Measurements from ENCODE around the gene MTNR1A. TPM values are rescaled to one million over a fixed set of nuclear protein-coding genes. Genes with fewer than 3 reads are reported as not detected.

The MTNR1A gene
- total RNA-seq, 1 donor from 2014 or later, result 0.98 TPM

DNA sequence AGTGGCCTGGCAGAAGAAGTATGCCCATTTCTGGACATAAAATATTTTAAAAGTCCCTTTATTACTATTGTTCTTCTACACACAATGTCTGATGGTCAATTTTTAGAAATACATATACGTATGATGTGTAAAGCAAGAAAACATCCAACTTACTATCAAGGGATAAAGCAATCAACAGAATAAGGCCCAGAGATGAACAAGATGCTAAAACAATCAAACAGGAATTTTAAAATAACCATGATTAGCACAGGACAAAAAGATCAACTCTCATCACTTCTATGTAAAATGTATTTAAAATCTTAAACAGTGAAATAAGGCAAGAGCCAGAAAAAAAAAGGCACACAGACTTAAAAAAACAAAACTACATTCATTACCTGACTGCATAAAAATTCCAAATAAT is 60.9 kb downstream of the MTNR1A start:
- no peaks in the 10 kb centered on the region for H3K27me3 Mint-ChIP-seq (ENCODE audit: low read depth)
- TF ChIP-seq, protein P1, sequence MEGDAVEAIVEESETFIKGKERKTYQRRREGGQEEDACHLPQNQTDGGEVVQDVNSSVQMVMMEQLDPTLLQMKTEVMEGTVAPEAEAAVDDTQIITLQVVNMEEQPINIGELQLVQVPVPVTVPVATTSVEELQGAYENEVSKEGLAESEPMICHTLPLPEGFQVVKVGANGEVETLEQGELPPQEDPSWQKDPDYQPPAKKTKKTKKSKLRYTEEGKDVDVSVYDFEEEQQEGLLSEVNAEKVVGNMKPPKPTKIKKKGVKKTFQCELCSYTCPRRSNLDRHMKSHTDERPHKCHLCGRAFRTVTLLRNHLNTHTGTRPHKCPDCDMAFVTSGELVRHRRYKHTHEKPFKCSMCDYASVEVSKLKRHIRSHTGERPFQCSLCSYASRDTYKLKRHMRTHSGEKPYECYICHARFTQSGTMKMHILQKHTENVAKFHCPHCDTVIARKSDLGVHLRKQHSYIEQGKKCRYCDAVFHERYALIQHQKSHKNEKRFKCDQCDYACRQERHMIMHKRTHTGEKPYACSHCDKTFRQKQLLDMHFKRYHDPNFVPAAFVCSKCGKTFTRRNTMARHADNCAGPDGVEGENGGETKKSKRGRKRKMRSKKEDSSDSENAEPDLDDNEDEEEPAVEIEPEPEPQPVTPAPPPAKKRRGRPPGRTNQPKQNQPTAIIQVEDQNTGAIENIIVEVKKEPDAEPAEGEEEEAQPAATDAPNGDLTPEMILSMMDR (conservative IDR thresholded peaks at IDR 0.05), result no peak
- peaks cover 20% of the 10 kb centered on the region for H3K36me3 Mint-ChIP-seq (ENCODE audit: low read depth)
- peaks cover 30% of the 10 kb centered on the region for H3K9me3 Mint-ChIP-seq
- H3K27ac Mint-ChIP-seq (ENCODE audit: unreplicated experiment), result no peak overlapping the region
- DNase-seq (ENCODE audit: low read depth, low spot score), result no peak
- no peaks in the 10 kb centered on the region for H3K4me1 Mint-ChIP-seq
- H3K4me3 Mint-ChIP-seq, result no peak overlapping the region

- H3K27ac Mint-ChIP-seq (ENCODE audit: unreplicated experiment), result no peak overlapping the region
- TF ChIP-seq, protein P1 (conservative IDR thresholded peaks at IDR 0.05), result no peak
- DNase-seq (ENCODE audit: low read depth, low spot score), result no peak
- H3K4me1 Mint-ChIP-seq, result peaks cover 38% of the 10 kb centered on the region
- peaks cover 17% of the 10 kb centered on the region for H3K9me3 Mint-ChIP-seq
- no peak overlapping the region for H3K4me3 Mint-ChIP-seq
- H3K36me3 Mint-ChIP-seq (ENCODE audit: low read depth), result peaks cover 21% of the 10 kb centered on the region
- H3K27me3 Mint-ChIP-seq (ENCODE audit: low read depth), result no peaks in the 10 kb centered on the region
Measured at GRCh38 chr4:186487726-186488125, 67.6 kb downstream of the MTNR1A start.

DNA sequence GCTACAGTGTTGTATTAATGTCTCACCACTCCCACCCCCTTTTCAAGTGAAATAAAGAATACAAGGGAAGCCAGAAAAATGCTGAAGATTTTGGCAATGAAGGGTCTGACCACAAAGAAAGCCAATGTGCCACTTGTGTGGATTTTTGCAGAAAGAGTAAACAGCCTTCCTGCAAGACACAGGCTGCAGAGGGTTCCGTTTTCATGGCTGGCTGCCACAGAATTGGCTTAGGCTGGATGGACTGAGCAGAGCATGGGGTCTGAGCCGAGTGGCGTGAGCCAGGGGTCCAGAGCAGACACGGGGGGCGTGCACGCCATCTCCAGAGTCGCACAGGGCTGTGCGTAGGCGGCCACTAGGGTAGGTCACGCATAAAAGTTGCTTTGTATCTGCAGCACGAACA is 69.2 kb downstream of the MTNR1A start:
- peaks cover 45% of the 10 kb centered on the region for H3K4me1 Mint-ChIP-seq
- TF ChIP-seq, protein P1 (conservative IDR thresholded peaks at IDR 0.05), result no peak
- peak overlapping the region; percentile 74 for H3K27ac Mint-ChIP-seq (ENCODE audit: unreplicated experiment)
- peak overlapping the region; percentile 80 for H3K4me3 Mint-ChIP-seq
- H3K27me3 Mint-ChIP-seq (ENCODE audit: low read depth), result no peaks in the 10 kb centered on the region
- peaks cover 10% of the 10 kb centered on the region for H3K9me3 Mint-ChIP-seq
- DNase-seq (ENCODE audit: low read depth, low spot score), result peak; percentile 39
- H3K36me3 Mint-ChIP-seq (ENCODE audit: low read depth), result peaks cover 20% of the 10 kb centered on the region

DNA sequence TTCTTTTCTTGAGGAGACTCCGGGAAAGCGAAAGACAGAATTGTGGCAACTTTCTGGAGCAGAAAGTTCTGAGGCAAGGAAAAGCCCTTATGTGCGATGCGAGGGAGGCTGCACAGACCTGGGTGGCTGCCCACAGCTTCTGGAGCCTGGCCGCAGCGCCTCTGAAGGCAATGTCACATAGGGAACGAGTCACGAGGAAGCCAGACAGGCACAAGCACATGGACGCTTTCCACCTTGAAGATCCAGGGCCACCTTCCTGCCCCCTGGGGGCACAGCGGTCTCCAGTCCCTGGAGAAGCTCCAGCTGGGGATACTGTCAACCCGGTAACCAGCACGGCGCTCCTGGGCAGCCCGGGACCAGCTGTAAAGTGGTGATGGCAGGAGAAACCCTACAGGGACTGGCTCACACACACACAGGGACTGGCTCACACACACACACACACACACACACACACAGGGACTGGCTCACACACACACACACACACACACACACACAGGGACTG is 69.8 kb downstream of the MTNR1A start:
- DNase-seq (ENCODE audit: low read depth, low spot score), result peak; percentile 36
- TF ChIP-seq, protein P1 (conservative IDR thresholded peaks at IDR 0.05), result no peak
- peaks cover 16% of the 10 kb centered on the region for H3K36me3 Mint-ChIP-seq (ENCODE audit: low read depth)
- peak overlapping the region; percentile 75 for H3K27ac Mint-ChIP-seq (ENCODE audit: unreplicated experiment)
- H3K4me3 Mint-ChIP-seq, result peak overlapping the region; percentile 80
- H3K9me3 Mint-ChIP-seq, result peaks cover 7% of the 10 kb centered on the region
- no peaks in the 10 kb centered on the region for H3K27me3 Mint-ChIP-seq (ENCODE audit: low read depth)
- H3K4me1 Mint-ChIP-seq, result peaks cover 45% of the 10 kb centered on the region

- peaks cover 11% of the 10 kb centered on the region for H3K36me3 Mint-ChIP-seq (ENCODE audit: low read depth)
Measured at GRCh38 chr4:186485150-186485549, 70.2 kb downstream of the MTNR1A start.

More at GRCh38 chr4:186485150-186485549, 70.2 kb downstream of the MTNR1A start:
- peaks cover 3% of the 10 kb centered on the region for H3K9me3 Mint-ChIP-seq
- H3K27ac Mint-ChIP-seq (ENCODE audit: unreplicated experiment), result peak overlapping the region; percentile 96
- H3K27me3 Mint-ChIP-seq (ENCODE audit: low read depth), result no peaks in the 10 kb centered on the region
- H3K4me3 Mint-ChIP-seq, result peak overlapping the region; percentile 80
- no peak for DNase-seq (ENCODE audit: low read depth, low spot score)
- TF ChIP-seq, protein P1 (conservative IDR thresholded peaks at IDR 0.05), result no peak
- H3K4me1 Mint-ChIP-seq, result peaks cover 45% of the 10 kb centered on the region

All from neural crest cell (in vitro differentiated cells).